H9 (cell line): Measurements from ENCODE around the gene ITPKB. TPM values are rescaled to one million over a fixed set of nuclear protein-coding genes. Genes with fewer than 3 reads are reported as not detected.

Source experiments
- DNase-seq: peaks from one replicate; pipeline ENCODE4 v3.0.0-alpha.2; 2017
- H2AFZ ChIP-seq: one replicate; pipeline ENCODE4 v1.6.1; 2013; ENCODE audit warnings: mild to moderate bottlenecking, low read length, control low read depth, moderate library complexity
- H2AK5ac ChIP-seq: 2 replicates; pipeline ENCODE4 v1.6.1; 2013; ENCODE audit warnings: low read length, control low read depth, mixed read lengths; ENCODE audit not compliant: insufficient read length
- H2BK120ac ChIP-seq: one replicate; pipeline ENCODE4 v1.6.1; 2013; ENCODE audit warnings: low read depth, mild to moderate bottlenecking, low read length, control low read depth, inconsistent platforms; ENCODE audit not compliant: poor library complexity, severe bottlenecking
- H2BK12ac ChIP-seq: 2 replicates; pipeline ENCODE4 v1.6.1; 2013; ENCODE audit warnings: low read length, control low read depth, mixed read lengths, low read depth; ENCODE audit not compliant: insufficient read length
- H2BK15ac ChIP-seq: 2 replicates; pipeline ENCODE4 v1.6.1; 2013; ENCODE audit warnings: low read depth, low read length, control low read depth
- H2BK20ac ChIP-seq: one replicate; pipeline ENCODE4 v1.6.1; 2013; ENCODE audit warnings: low read depth, mild to moderate bottlenecking, low read length, control low read depth, inconsistent platforms; ENCODE audit not compliant: poor library complexity, severe bottlenecking
- H2BK5ac ChIP-seq: 2 replicates; pipeline ENCODE4 v1.6.1; 2013; ENCODE audit warnings: low read length, control low read depth, mixed read lengths; ENCODE audit not compliant: insufficient read length
- H3K14ac ChIP-seq: 2 replicates; pipeline ENCODE4 v1.6.1; 2013; ENCODE audit warnings: low read length, control low read depth; ENCODE audit not compliant: insufficient read depth
- H3K18ac ChIP-seq: 2 replicates; pipeline ENCODE4 v1.6.1; 2013; ENCODE audit warnings: low read depth, mild to moderate bottlenecking, mixed read lengths, low read length, control low read depth; ENCODE audit not compliant: insufficient read length
- H3K23ac ChIP-seq: 2 replicates; pipeline ENCODE4 v1.6.1; 2013; ENCODE audit warnings: low read length, control low read depth, mixed read lengths, low read depth; ENCODE audit not compliant: insufficient read length
- H3K23me2 ChIP-seq: 2 replicates; pipeline ENCODE4 v1.6.1; 2013; ENCODE audit warnings: low read depth, mild to moderate bottlenecking, mixed read lengths, low read length, control low read depth; ENCODE audit not compliant: insufficient read length, poor library complexity, severe bottlenecking
- H3K27ac ChIP-seq: 2 replicates; pipeline ENCODE4 v1.5.1; 2013; ENCODE audit warnings: low read length, control low read depth, mixed read lengths, low read depth; ENCODE audit not compliant: insufficient read length
- H3K27me3 ChIP-seq: 2 replicates; pipeline ENCODE4 v1.6.1; 2013; ENCODE audit warnings: low read length, control low read depth, inconsistent platforms; ENCODE audit not compliant: insufficient read depth
- H3K4ac ChIP-seq: 2 replicates; pipeline ENCODE4 v1.6.1; 2013; ENCODE audit warnings: low read depth, mild to moderate bottlenecking, control low read depth, inconsistent platforms, low read length, moderate library complexity
- H3K4me1 ChIP-seq: 2 replicates; pipeline ENCODE4 v1.6.1; 2013; ENCODE audit warnings: low read length, control low read depth, inconsistent platforms; ENCODE audit not compliant: insufficient read depth
- H3K4me2 ChIP-seq: 2 replicates; pipeline ENCODE4 v1.6.1; 2013; ENCODE audit warnings: low read length, control low read depth, mixed read lengths; ENCODE audit not compliant: insufficient read length, insufficient read depth
- H3K56ac ChIP-seq: 2 replicates; pipeline ENCODE4 v1.6.1; 2013; ENCODE audit warnings: low read depth, mild to moderate bottlenecking, mixed read lengths, low read length, control low read depth; ENCODE audit not compliant: insufficient read length
- H3K79me1 ChIP-seq: 2 replicates; pipeline ENCODE4 v1.6.1; 2013; ENCODE audit warnings: low read depth, mild to moderate bottlenecking, moderate library complexity, low read length, control low read depth, inconsistent platforms; ENCODE audit not compliant: insufficient read depth, poor library complexity, severe bottlenecking
- H3K79me2 ChIP-seq: 2 replicates; pipeline ENCODE4 v1.6.1; 2013; ENCODE audit warnings: low read length, control low read depth, inconsistent platforms; ENCODE audit not compliant: insufficient read depth
- H3K9ac ChIP-seq: 2 replicates; pipeline ENCODE4 v1.6.1; 2013; ENCODE audit warnings: low read length, control low read depth, mixed read lengths; ENCODE audit not compliant: insufficient read length; ENCODE audit errors: extremely low read depth
- H3K9me3 ChIP-seq: one replicate; pipeline ENCODE4 v1.6.1; 2013; ENCODE audit warnings: low read depth, low read length, inconsistent platforms; ENCODE audit not compliant: control insufficient read depth
- H3T11ph ChIP-seq: one replicate; pipeline ENCODE4 v1.6.1; 2013; ENCODE audit warnings: mild to moderate bottlenecking, low read length, control low read depth, inconsistent platforms
- H4K20me1 ChIP-seq: one replicate; pipeline ENCODE4 v1.6.1; 2013; ENCODE audit not compliant: control insufficient read depth, insufficient read length, insufficient read depth
- H4K5ac ChIP-seq: 2 replicates; pipeline ENCODE4 v1.6.1; 2013; ENCODE audit warnings: low read depth, mild to moderate bottlenecking, mixed read lengths, low read length, control low read depth; ENCODE audit not compliant: insufficient read length
- H4K8ac ChIP-seq: replicated peaks from 2 replicates; pipeline ENCODE4 v1.6.1; 2013; ENCODE audit warnings: low read length, control low read depth, mixed read lengths, low read depth; ENCODE audit not compliant: insufficient read length
- H4K91ac ChIP-seq: 2 replicates; pipeline ENCODE4 v1.6.1; 2013; ENCODE audit warnings: low read depth, mild to moderate bottlenecking, moderate library complexity, mixed read lengths, low read length, control low read depth; ENCODE audit not compliant: insufficient read length
- H3K27ac Mint-ChIP-seq, 3 experiments: 2 replicates in 2 of 3; 3 replicates in 1 of 3; pipeline ENCODE4 v1.8.0; 2020 to 2021; ENCODE audit warnings: mixed read lengths in 3 of 3, mild to moderate bottlenecking in 1 of 3, moderate library complexity in 1 of 3
- H3K27me3 Mint-ChIP-seq: 2 replicates; pipeline ENCODE4 v1.8.0; 2021; ENCODE audit warnings: low read depth, mild to moderate bottlenecking, moderate library complexity, mixed read lengths
- H3K36me3 Mint-ChIP-seq, 3 experiments: 2 replicates in 2 of 3; 3 replicates in 1 of 3; pipeline ENCODE4 v1.8.0; 2020 to 2021; ENCODE audit warnings: low read depth in 3 of 3, mixed read lengths in 3 of 3; ENCODE audit not compliant: insufficient read depth in 1 of 3
- H3K4me1 Mint-ChIP-seq, 2 experiments: 2 replicates each; pipeline ENCODE4 v1.8.0; 2020; ENCODE audit warnings: mixed read lengths in 2 of 2
- H3K4me3 Mint-ChIP-seq, 2 experiments: 2 replicates in 1 of 2; 3 replicates in 1 of 2; pipeline ENCODE4 v1.8.0; 2020 to 2021; ENCODE audit warnings: mild to moderate bottlenecking in 2 of 2, mixed read lengths in 2 of 2, moderate library complexity in 1 of 2
- H3K9me3 Mint-ChIP-seq, 2 experiments: 2 replicates in 1 of 2; 3 replicates in 1 of 2; pipeline ENCODE4 v1.8.0; 2020; ENCODE audit warnings: mild to moderate bottlenecking in 2 of 2, mixed read lengths in 2 of 2, moderate library complexity in 1 of 2
- WGBS: extraction: QIAGEN DNeasy Blood & Tissue Kit; methylation state at CpG from one replicate; pipeline ENCODE4 v1.1.7; 2013; ENCODE audit warnings: missing lambda C conversion rate, low lambda C conversion rate, mixed read lengths; ENCODE audit not compliant: insufficient read length; ENCODE audit errors: extremely low coverage; 5-methylcytosine and 5-hydroxymethylcytosine counted together
- total RNA-seq: library from RNA; stranded (reverse); gene quantifications from 2 replicates; pipeline ENCODE4 v1.2.1, GENCODE V29; 2021
- TF ChIP-seq, protein P1 (sequence below): fragments of 200-600 bp; sonication (generic); conservative IDR thresholded peaks from 3 replicates; pipeline ENCODE4 v1.8.0; 2021; ENCODE audit warnings: antibody characterized with exemption, mild to moderate bottlenecking

The ITPKB gene
- total RNA-seq, 1 experiment from 2014 or later, result 3.8 TPM

DNA sequence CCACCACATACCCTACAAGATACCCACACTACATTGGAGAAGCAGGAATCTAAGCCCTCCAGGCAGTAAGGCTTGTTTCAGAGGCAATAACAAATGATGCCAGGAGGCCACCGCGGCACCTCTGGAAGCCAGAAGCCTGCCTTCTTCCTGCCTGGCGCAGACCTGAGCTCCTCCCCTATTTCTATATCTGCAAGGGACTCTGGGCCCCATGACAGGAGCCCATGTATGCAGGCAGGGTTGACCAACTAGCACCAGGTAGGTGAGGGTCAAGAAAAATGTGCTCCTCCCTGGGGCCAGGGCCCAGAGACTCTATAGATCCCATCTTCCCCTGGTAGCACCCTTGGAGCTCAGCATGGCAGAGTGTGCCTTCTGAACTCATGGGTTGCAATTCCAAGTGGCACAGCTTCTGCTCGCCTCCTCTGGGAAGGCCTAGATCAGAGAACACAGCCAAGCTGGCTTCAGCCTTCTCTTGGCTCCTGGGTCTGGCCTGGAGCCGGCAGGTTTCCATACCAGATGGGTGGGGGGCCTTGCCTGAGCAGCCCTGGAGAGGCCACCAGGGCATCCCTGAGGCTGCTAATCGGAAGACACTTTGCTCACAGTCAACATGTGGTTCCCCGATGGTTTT lies 105.4 kb downstream of the ITPKB start:
- H4K5ac ChIP-seq, result no peak overlapping the region
- H3K9ac ChIP-seq, result no peak overlapping the region
- H2AFZ ChIP-seq, result no peak overlapping the region
- H3T11ph ChIP-seq, result no peak overlapping the region
- H3K23me2 ChIP-seq, result no peaks in the 10 kb centered on the region
- Mint-ChIP-seq H3K4me1 (peaks cover 15 to 21% of the 10 kb centered on the region in 2 experiments), H3K4me3 (no peak overlapping the region), H3K27ac (no peak overlapping the region), H3K9me3 (no peaks in the 10 kb centered on the region), H3K27me3 (peaks cover 2% of the 10 kb centered on the region), H3K36me3 (peaks cover 0 to 4% (median 2%) of the 10 kb centered on the region in 3 experiments; a peak in 2 of 7 replicates)
- no peaks in the 10 kb centered on the region for H3K79me2 ChIP-seq
- no peak overlapping the region for H4K8ac ChIP-seq
- no peak overlapping the region for H3K56ac ChIP-seq
- no peaks in the 10 kb centered on the region for H4K20me1 ChIP-seq
- H3K9me3 ChIP-seq, result no peaks in the 10 kb centered on the region
- no peaks in the 10 kb centered on the region for H3K79me1 ChIP-seq
- no peak overlapping the region for H2BK15ac ChIP-seq
- H3K4ac ChIP-seq, result no peak overlapping the region
- no peak overlapping the region for H3K14ac ChIP-seq
- no peak overlapping the region for H2BK20ac ChIP-seq
- H3K4me2 ChIP-seq, result no peak overlapping the region
- TF ChIP-seq, protein P1, sequence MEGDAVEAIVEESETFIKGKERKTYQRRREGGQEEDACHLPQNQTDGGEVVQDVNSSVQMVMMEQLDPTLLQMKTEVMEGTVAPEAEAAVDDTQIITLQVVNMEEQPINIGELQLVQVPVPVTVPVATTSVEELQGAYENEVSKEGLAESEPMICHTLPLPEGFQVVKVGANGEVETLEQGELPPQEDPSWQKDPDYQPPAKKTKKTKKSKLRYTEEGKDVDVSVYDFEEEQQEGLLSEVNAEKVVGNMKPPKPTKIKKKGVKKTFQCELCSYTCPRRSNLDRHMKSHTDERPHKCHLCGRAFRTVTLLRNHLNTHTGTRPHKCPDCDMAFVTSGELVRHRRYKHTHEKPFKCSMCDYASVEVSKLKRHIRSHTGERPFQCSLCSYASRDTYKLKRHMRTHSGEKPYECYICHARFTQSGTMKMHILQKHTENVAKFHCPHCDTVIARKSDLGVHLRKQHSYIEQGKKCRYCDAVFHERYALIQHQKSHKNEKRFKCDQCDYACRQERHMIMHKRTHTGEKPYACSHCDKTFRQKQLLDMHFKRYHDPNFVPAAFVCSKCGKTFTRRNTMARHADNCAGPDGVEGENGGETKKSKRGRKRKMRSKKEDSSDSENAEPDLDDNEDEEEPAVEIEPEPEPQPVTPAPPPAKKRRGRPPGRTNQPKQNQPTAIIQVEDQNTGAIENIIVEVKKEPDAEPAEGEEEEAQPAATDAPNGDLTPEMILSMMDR, result no peak
- no peaks in the 10 kb centered on the region for H3K4me1 ChIP-seq
- no peak overlapping the region for H2AK5ac ChIP-seq
- H3K23ac ChIP-seq, result no peak overlapping the region
- no peak overlapping the region for H3K27ac ChIP-seq
- no peak overlapping the region for H2BK5ac ChIP-seq
- no CpG with 5 or more reads among the region's 7 CpGs for WGBS
- H3K18ac ChIP-seq, result no peak overlapping the region
- H3K27me3 ChIP-seq, result no peaks in the 10 kb centered on the region
- DNase-seq, result no peak
- no peak overlapping the region for H4K91ac ChIP-seq
- no peak overlapping the region for H2BK12ac ChIP-seq
- no peak overlapping the region for H2BK120ac ChIP-seq
